BE2C (cell line): ENCODE measurements around the gene CD200.

ENCODE experiments used
- DNase-seq: peaks from one replicate; pipeline ENCODE4 v3.0.0-alpha.2; 2020
- H3K27me3 ChIP-seq: fragments of 250-450 bp; sonication (Bioruptor Pico); 2 replicates; pipeline ENCODE4 v1.5.1; 2020; ENCODE audit warnings: mild to moderate bottlenecking
- H3K36me3 ChIP-seq: fragments of 250-450 bp; sonication (Bioruptor Pico); 2 replicates; pipeline ENCODE4 v1.5.1; 2020; ENCODE audit warnings: mild to moderate bottlenecking
- H3K4me1 ChIP-seq: fragments of 250-450 bp; sonication (Bioruptor Pico); 2 replicates; pipeline ENCODE4 v1.5.1; 2020
- H3K4me3 ChIP-seq: 2 replicates; pipeline ENCODE4 v1.5.1; 2011; ENCODE audit warnings: low read depth, low read length
- H3K9me3 ChIP-seq: fragments of 250-450 bp; sonication (Bioruptor Pico); 2 replicates; pipeline ENCODE4 v1.5.1; 2020
- CTCF ChIP-seq: IDR thresholded peaks from 2 replicates; pipeline ENCODE4 v1.5.1; 2012; ENCODE audit warnings: mild to moderate bottlenecking, low read depth, low read length

CD200 gene

GRCh38 chr3:112390783-112391641 lies 58.1 kb downstream of the CD200 start:
- DNase-seq = no peak
- TF ChIP-seq CTCF = no peak
- no peak overlapping the region for H3K4me3 ChIP-seq

GRCh38 chr3:112391648-112392047 lies 58.7 kb downstream of the CD200 start:
- Histone ChIP-seq H3K36me3 (no peaks in the 10 kb centered on the region), H3K9me3 (peaks cover 4% of the 10 kb centered on the region; the same call in 1 of the 2 replicates), H3K4me3 (no peak overlapping the region), H3K27me3 (no peaks in the 10 kb centered on the region), H3K4me1 (no peaks in the 10 kb centered on the region)
- no peak for DNase-seq
- no peak for TF ChIP-seq CTCF

More at GRCh38 chr3:112390783-112391641, 58.1 kb downstream of the CD200 start:
- Histone ChIP-seq H3K36me3 (no peaks in the 10 kb centered on the region), H3K27me3 (no peaks in the 10 kb centered on the region), H3K9me3 (peaks cover 4% of the 10 kb centered on the region; the same call in 1 of the 2 replicates), H3K4me1 (no peaks in the 10 kb centered on the region)

- no peak for DNase-seq
- Histone ChIP-seq H3K4me3 (no peak overlapping the region), H3K4me1 (no peaks in the 10 kb centered on the region), H3K36me3 (no peaks in the 10 kb centered on the region), H3K9me3 (peaks cover 4% of the 10 kb centered on the region; the same call in 1 of the 2 replicates), H3K27me3 (no peaks in the 10 kb centered on the region)
- TF ChIP-seq CTCF = no peak
These were observed 59.7 kb downstream of the CD200 start for GRCh38 chr3:112392393-112393359.

- Histone ChIP-seq H3K36me3 (no peaks in the 10 kb centered on the region), H3K9me3 (peaks cover 4% of the 10 kb centered on the region; the same call in 1 of the 2 replicates), H3K27me3 (no peaks in the 10 kb centered on the region), H3K4me1 (no peaks in the 10 kb centered on the region), H3K4me3 (no peak overlapping the region)
- TF ChIP-seq CTCF = no peak
- DNase-seq = no peak
These were observed 60.4 kb downstream of the CD200 start for GRCh38 chr3:112393360-112393728.

GRCh38 chr3:112394003-112394640 lies 61.2 kb downstream of the CD200 start:
- Histone ChIP-seq H3K9me3 (peaks cover 4% of the 10 kb centered on the region; the same call in 1 of the 2 replicates), H3K36me3 (no peaks in the 10 kb centered on the region), H3K4me1 (no peaks in the 10 kb centered on the region), H3K4me3 (no peak overlapping the region), H3K27me3 (no peaks in the 10 kb centered on the region)
- no peak for TF ChIP-seq CTCF
- DNase-seq = no peak
